Endothelial cell (in vitro differentiated cells): ENCODE data around the gene SAYSD1. TPM values are rescaled to one million over a fixed set of nuclear protein-coding genes. Genes with fewer than 3 reads are reported as not detected.

Experiments
- DNase-seq: peaks from one replicate; pipeline ENCODE4 v3.0.0; 2021; ENCODE audit warnings: low spot score
- H3K27ac Mint-ChIP-seq: one replicate; pipeline ENCODE4 v1.8.0; 2021; ENCODE audit warnings: mixed read lengths, inconsistent platforms; ENCODE audit not compliant: unreplicated experiment
- H3K27me3 Mint-ChIP-seq: one replicate; pipeline ENCODE4 v1.8.0; 2021; ENCODE audit warnings: mild to moderate bottlenecking, moderate library complexity, mixed read lengths, inconsistent platforms; ENCODE audit not compliant: unreplicated experiment
- H3K36me3 Mint-ChIP-seq: one replicate; pipeline ENCODE4 v1.8.0; 2021; ENCODE audit warnings: mild to moderate bottlenecking, low read depth, mixed read lengths, inconsistent platforms; ENCODE audit not compliant: unreplicated experiment
- H3K4me1 Mint-ChIP-seq: one replicate; pipeline ENCODE4 v1.8.0; 2021; ENCODE audit warnings: mild to moderate bottlenecking, mixed read lengths, inconsistent platforms; ENCODE audit not compliant: unreplicated experiment
- H3K4me3 Mint-ChIP-seq: one replicate; pipeline ENCODE4 v1.8.0; 2021; ENCODE audit warnings: mild to moderate bottlenecking, mixed read lengths, inconsistent platforms; ENCODE audit not compliant: unreplicated experiment
- H3K9me3 Mint-ChIP-seq: one replicate; pipeline ENCODE4 v1.8.0; 2021; ENCODE audit warnings: mixed read lengths, inconsistent platforms; ENCODE audit not compliant: unreplicated experiment
- total RNA-seq: library from RNA; stranded (reverse); fragmentation: NEBNext Ultra II Directional; extraction: Animal tissue kit (Norgen Biotek cat#: 25700); gene quantifications from one replicate; pipeline ENCODE4 v1.2.1, GENCODE V29; 2021; ENCODE audit not compliant: unreplicated experiment
- TF ChIP-seq, protein P1 (sequence below): fragments of 200-600 bp; sonication (generic); IDR thresholded peaks from one replicate; pipeline ENCODE4 v1.5.0; 2021; ENCODE audit warnings: antibody characterized with exemption; ENCODE audit not compliant: unreplicated experiment

SAYSD1 gene
- total RNA-seq, 1 donor from 2014 or later, result 10.8 TPM

DNA sequence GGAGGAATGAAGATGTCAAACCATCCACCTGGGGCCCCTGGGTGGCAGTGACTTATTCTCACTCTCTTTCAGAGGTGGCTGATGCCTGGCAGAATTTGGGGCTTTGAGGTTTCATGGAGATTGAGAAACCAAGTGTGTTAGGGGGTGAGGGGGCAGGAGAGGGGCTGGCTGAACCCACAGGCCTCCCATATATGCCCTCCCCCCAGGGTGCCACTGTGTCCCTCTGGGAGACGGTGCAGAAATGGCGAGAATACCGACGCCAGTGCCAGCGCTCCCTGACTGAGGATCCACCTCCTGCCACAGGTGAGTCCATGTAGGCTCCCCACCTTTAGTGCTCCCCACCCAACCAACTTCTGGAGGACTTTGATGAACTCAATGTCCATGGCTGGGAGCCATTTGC is 58.8 kb downstream of the SAYSD1 start:
- no peak overlapping the region for H3K4me3 Mint-ChIP-seq
- H3K36me3 Mint-ChIP-seq, result peaks cover 28% of the 10 kb centered on the region
- H3K27ac Mint-ChIP-seq, result no peak overlapping the region
- peaks cover 29% of the 10 kb centered on the region for H3K4me1 Mint-ChIP-seq
- H3K9me3 Mint-ChIP-seq, result no peaks in the 10 kb centered on the region
- TF ChIP-seq, protein P1, sequence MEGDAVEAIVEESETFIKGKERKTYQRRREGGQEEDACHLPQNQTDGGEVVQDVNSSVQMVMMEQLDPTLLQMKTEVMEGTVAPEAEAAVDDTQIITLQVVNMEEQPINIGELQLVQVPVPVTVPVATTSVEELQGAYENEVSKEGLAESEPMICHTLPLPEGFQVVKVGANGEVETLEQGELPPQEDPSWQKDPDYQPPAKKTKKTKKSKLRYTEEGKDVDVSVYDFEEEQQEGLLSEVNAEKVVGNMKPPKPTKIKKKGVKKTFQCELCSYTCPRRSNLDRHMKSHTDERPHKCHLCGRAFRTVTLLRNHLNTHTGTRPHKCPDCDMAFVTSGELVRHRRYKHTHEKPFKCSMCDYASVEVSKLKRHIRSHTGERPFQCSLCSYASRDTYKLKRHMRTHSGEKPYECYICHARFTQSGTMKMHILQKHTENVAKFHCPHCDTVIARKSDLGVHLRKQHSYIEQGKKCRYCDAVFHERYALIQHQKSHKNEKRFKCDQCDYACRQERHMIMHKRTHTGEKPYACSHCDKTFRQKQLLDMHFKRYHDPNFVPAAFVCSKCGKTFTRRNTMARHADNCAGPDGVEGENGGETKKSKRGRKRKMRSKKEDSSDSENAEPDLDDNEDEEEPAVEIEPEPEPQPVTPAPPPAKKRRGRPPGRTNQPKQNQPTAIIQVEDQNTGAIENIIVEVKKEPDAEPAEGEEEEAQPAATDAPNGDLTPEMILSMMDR, result no peak
- no peak for DNase-seq
- peaks cover 13% of the 10 kb centered on the region for H3K27me3 Mint-ChIP-seq

DNA sequence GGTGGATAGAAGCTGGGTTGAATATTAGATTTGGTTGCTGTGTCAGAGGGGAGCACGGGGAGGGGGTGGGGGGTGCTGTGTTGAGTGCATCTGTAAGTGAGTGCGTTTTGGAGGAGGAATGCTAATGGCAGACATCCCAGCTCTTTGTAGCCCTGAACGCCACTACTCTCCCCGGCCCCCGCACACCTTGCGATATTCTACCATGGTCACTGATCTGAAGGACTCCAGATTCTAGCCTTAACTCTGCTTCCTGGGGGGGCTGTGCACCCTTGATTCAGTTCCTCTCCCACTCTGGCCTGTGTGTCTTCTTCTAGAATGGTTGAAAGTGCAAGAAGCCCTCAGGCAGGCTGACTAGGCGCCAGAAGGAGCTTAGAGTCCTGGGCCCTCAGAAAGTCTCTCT is 59.3 kb downstream of the SAYSD1 start:
- Mint-ChIP-seq H3K9me3 (no peaks in the 10 kb centered on the region), H3K27me3 (peaks cover 13% of the 10 kb centered on the region), H3K4me3 (no peak overlapping the region), H3K36me3 (peaks cover 28% of the 10 kb centered on the region), H3K27ac (no peak overlapping the region), H3K4me1 (peaks cover 34% of the 10 kb centered on the region)
- TF ChIP-seq, protein P1, result no peak
- DNase-seq, result no peak

DNA sequence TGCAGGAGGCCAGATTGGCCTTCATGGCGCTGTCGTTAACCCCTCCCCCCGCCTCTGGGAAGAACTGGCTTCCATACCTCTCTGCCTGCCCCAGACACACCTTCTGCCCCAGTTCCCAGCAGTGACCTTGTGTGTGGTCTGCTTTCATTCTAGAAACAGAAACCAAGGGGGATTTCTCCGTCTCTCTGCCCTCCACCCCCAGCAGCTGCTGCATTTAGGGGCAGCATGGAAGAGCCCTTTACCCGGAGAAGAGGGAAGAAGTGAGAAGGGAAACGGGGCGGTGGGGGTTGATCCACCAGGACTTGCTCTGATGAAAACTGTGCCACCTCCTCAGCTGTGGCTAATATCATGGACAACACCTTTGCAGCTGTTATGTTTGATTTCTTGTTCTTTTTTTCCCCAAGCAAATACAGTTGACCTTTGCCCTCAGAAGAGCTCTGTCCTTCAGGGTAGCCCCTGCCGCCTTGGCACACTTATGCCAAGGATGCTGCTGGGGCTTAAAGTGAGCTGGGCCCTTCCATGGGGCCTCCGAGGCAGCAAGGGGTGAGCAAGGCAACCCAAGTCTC is 60.3 kb downstream of the SAYSD1 start:
- DNase-seq, result no peak
- H3K27me3 Mint-ChIP-seq, result peaks cover 19% of the 10 kb centered on the region
- peaks cover 44% of the 10 kb centered on the region for H3K4me1 Mint-ChIP-seq
- H3K9me3 Mint-ChIP-seq, result no peaks in the 10 kb centered on the region
- TF ChIP-seq, protein P1, result no peak
- peaks cover 28% of the 10 kb centered on the region for H3K36me3 Mint-ChIP-seq
- no peak overlapping the region for H3K4me3 Mint-ChIP-seq
- no peak overlapping the region for H3K27ac Mint-ChIP-seq

Other genes starting within 250 kb of the SAYSD1 start
- 42.5 TPM for gene GLP1R, start 66.4 kb downstream of the SAYSD1 start, total RNA-seq
- gene KCNK5, start 114.3 kb upstream of the SAYSD1 start, total RNA-seq, result 9.8 TPM
- gene KCNK17, start 199.2 kb upstream of the SAYSD1 start, total RNA-seq, result 180 TPM
- not detected for gene KCNK16, start 207.5 kb upstream of the SAYSD1 start, total RNA-seq